Stimulated activated CD8-positive, alpha-beta memory T cell treated with anti-CD3 and anti-CD28 coated beads, Interleukin-7, amount 100 ng/mL, for 48 hours (primary cell): ENCODE results near the gene ENPP1.

ENCODE experiments used
- DNase-seq, 2 donors: peaks; one replicate each; pipeline ENCODE4 v3.0.0-alpha.2; 2020; ENCODE audit warnings: low read depth in 1 of 2; ENCODE audit errors: extremely low read depth in 1 of 2

Gene ENPP1

DNA sequence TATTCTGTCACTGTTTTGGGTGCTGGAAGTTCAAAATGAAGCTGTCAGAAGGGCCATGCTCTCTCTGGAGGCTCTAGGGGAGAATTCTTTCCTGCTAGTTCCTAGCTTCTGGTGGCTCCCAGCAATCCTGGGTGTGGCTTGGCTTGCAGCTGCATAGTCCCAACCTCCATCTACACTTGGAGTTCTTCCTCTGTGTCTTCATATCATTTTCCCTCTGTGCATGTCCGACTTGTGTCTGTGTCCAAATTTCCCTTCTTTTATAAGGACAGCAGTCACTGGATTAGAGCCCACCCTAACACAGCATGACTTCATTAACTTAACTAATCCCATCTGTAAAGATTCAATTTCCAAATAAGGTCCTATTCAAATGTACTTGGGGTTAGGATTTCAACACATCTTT is 23.3 kb upstream of the ENPP1 start:
- no peak for DNase-seq

- no peak for DNase-seq
These were observed 20.7 kb upstream of the ENPP1 start for GRCh38 chr6:131787079-131787478.

DNA sequence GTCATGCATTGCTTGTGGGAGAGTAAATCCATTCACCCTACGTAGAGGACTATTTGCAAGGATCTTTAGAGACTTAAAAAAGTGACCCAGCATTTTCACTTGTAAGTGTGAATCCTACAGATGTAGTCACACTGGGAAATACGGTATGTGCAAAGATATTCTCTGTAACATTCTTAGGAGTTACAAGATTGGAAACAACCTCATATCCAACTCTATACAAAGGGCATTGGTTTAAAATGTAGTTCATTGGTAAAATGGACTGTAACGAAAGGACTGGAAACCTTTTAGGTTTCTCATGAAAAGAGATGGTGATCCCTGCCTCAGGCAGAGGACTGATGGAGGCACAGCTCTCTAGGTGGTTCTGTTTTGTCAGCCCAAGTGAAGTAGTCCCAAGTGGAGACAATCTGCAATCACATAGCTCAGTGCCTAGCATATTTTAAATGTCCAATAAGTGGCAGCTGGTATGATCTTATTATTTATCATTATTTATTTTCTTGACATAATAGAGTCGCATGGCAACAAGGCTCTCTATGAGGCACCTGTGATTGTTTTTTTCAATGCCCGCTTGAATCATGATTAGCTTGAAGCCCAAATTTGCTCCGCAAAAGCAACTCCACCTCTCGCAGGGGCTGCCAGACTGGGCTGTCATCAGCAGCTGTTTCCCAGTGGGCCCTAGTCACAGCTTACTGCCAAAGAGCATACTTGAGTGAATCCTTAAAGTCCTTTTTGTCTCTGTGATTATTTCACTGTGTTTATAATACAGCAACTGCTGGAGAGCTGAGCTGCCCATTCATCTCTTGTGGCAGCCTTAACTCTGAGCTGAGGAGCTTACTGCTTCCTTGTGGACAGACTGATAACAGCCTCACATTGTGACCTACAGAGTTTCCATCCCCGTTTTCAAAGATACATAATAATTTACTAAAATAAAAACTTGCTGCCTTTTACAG is 19.8 kb upstream of the ENPP1 start:
- no peak for DNase-seq

DNA sequence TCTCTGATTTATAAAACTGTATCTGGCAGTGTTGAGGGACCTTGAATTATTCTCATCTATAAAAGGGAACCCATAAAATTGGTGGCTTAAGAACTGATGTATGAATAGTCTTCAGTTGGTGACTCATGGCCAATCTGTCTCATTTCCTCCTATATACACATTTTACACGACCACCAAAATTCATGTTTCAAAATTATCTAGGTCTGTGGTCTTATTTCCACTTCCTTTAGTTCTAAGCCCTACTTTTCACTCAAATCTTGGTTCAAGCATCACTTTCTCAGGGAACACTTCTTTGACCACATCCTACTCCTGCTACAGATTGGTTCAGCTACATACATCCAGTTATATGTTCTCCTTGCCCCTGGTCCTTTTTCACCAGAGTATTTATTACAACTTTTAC is 18.6 kb upstream of the ENPP1 start:
- no peak for DNase-seq

DNA sequence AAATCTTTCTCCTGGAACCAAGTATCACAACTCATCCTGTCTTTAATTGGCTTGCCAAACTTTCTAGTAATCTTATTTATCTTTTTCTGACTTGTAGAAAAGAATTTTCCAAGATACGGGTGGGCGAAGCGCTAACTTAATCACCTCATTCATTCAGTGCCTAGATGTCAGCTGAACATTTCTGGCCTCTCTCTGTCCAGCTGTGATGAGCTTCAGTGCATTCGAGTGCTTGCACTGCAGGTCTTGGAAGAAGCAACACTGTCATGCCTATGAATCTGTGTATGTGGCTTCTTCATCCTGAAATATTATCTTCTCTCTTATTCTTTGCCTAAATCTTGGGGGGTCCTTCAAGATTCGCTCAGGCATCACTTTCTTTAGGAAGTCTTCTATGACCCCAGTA is 16.3 kb upstream of the ENPP1 start:
- no peak for DNase-seq

GRCh38 chr6:131792091-131792496 is 15.7 kb upstream of the ENPP1 start:
- peak in 1 of 2 donors; percentile 37 for DNase-seq

DNA sequence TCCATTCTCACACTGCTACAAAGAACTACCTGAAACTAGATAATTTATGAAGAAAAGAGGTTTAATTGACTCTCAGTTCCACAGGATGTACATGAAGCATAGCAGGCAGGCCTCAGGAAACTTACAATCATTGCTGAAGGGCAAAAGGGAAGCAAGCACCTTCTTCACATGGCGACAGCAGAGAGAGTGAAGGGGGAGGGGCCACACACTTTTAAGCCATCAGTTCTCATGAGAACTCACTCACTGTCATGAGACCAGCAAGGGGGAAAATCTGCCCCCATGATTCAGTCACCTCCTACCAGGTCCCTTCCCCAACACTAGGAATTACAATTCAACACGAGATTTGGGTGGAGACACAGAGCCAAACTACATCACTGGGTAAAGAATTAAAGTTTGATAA is 12.5 kb upstream of the ENPP1 start:
- no peak for DNase-seq

DNA sequence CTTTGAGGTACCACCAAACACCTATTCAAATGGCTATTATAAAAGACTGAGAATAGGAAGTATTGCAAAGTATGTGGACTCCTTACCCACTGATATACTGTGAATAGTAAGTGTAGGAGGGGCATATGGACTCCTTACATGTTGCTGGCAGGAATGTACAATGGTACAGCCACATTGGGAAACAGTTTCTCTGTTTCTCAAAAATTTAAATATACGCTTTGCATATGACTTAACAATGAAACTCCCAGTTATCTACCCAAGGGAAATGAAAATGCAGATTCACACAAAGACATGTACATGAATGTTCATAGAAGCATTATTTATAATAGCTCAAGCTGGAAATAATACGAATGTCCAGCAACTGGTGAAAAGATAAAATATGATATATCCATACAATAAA is 5.5 kb upstream of the ENPP1 start:
- no peak for DNase-seq

DNA sequence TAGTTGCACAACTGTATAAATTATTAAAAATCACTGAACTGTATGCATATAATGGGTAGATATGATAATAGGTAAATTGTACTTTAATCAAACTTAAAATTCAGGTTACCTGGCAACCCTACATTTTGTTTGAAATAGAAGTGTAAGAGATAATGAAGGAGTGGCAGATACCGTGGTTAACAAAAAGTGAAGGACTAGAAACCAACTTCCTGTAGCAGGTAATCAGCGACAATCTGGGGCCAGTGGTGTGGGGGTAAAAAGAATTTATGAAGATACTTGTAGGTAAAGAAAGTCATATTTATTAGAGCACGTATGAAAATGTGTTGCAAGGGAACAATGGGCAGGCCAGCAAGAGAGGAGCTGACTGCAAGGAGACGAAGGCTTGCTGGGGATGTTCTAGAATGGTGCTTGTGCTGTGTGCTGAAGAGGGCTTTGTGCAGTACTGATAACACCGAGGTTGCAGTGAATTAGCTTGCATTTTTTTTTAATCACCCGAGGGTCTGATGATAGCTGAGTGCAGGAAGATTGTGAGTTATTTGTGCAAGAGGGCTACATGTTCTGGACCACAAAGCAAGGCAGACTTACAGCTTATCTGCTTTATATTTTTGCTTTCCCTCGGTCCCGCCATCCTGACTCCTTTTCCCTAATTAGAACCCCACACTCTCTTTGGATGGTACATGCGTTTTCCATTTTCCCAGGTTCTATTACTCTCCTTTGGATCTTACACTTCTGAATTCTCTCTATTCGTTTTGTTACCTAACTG is 4.6 kb upstream of the ENPP1 start:
- DNase-seq = no peak

DNA sequence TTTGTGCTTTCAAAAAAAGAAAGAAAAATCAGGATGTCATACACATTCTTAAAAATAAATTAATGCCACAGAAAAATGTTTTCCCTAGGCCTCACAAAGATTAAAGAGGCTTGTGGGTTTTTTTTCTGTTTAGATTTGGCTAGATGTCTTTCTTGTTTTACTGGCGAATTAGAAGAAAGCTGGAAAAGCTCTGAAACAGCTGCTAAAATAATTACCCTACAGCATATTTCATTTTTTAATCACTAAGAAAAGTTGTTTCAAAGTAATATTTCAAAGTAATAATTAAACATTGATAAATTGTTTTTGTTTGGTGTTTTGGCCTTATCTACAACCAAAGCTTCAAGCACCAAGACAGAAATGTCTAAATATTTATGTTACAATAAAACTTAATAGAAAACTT is 3.7 kb upstream of the ENPP1 start:
- no peak for DNase-seq

- DNase-seq = no peak
These were observed 538 bp upstream of the ENPP1 start for GRCh38 chr6:131807321-131807643.

DNA sequence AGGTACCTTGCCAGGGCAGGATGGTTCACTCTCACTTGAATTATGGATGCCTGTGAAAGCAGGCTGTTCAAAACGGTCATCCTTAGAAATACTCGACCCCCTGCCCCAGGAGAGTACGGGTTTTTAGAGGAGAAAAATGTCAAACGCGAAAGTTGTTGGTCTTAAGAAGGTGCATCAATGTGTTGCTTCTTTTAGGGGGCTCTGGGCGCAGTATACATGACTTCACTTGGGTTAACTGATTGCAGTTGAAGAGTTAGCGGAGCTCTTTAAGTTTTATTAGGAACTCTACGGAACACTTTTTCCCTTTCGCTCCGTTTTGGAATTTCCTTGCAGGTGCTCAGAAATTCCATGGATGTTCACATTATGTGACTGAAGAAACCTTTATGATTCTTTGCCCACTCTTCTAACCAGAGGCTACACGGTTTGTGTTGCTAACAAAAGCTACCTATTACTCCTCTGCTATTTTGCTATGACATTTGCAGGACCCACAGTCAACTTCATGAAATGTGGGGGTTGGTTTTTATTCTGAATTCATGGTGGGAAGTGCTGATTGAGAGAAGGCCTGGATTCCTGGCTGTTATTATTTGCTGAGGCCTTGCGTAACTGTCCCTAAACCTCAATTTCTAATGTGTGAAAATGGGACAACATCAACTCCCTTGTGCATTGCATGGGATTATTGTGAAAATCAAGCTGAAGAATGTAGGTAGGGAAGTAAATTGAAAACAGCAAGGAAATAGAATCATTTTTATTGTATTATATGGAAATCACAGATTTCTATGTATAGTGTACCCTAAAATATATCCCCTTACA is 845 bp downstream of the ENPP1 start:
- DNase-seq = no peak

DNA sequence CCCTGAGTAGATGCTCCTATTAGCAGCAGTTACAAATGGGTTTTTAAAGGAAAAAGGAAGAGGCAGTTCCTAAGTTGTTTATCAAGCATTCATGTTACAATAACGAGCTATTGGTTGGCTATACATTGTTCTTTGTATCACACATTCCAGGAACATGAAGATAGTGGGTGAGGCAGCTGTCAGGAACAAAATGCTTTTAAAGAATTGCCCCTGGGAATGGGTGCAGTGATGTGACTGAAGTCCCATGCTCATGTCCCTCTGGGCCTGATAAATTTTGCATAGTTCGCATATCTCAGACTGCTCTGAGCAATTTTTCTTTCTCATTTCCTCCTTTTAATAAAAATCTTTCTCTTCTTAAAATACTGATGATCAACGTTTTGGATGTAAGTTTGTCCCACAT is 3.7 kb downstream of the ENPP1 start:
- no peak for DNase-seq

DNA sequence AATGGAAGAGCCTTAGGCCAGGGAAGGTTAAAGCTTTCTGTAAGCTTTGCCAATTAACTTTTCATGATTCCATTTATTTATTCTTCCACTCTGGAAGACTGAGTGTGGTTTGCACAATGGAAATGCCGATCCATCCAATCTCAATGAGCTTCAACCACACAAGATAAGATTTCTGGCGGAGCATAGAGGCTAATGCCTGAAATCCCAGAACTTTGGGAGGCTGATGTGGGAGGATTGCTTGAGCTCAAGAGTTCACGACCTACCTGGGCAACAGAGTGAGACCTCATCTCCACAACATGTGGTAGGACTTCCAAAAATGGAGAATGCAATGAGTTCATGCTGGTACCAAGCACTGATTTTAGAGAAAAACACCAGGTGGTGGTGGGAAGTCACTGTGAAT is 6.2 kb downstream of the ENPP1 start:
- no peak for DNase-seq

DNA sequence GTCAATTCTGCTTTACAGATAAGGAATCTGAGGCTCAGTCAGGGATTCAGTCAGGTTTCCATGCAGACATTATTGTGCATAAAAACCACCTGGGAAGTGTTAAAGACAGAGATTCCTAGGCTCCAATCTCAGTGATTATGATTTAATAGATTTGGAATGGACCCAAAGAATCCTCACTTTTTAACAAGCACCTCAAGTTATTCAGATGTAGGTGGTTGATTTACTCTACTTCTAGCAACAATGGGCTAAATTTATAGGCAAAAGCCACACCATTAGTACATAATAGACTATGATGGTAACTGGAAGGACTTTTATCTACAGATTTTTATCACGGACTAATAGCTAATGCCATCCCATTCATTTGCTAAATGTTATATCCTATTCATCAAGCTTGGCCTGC is 9.0 kb downstream of the ENPP1 start:
- DNase-seq = no peak

GRCh38 chr6:131819572-131820124 is 11.8 kb downstream of the ENPP1 start:
- no peak for DNase-seq

GRCh38 chr6:131821010-131821807 is 13.4 kb downstream of the ENPP1 start:
- no peak for DNase-seq

GRCh38 chr6:131822119-131822518 is 14.3 kb downstream of the ENPP1 start:
- no peak for DNase-seq

GRCh38 chr6:131823276-131823902 is 15.6 kb downstream of the ENPP1 start:
- no peak for DNase-seq

- no peak for DNase-seq
These were observed 18.1 kb downstream of the ENPP1 start for GRCh38 chr6:131825946-131826345.
